Heart left ventricle (tissue), 16 donors: Measurements from ENCODE around the gene VIM. TPM values are rescaled to one million over a fixed set of nuclear protein-coding genes. Genes with fewer than 3 reads are reported as not detected.

Experiments used
- ATAC-seq, 4 donors: fragments of 200-7000 bp; cut with Tn5 transposase; one replicate each; pipeline ENCODE4 v1.9.1; 2020 to 2022; ENCODE audit warnings: moderate library complexity in 4 of 4, mild to moderate bottlenecking in 3 of 4, moderate number of reproducible peaks in 1 of 4
- DNase-seq, 5 donors: peaks; one replicate each; pipeline ENCODE4 v3.0.0-alpha.2; 2020
- H3K27ac ChIP-seq, 12 donors: fragments of 200-600 bp; sonication (generic) in 4 of 12; one replicate each; pipeline versions ENCODE4 v1.5.0 to v1.8.0; 2016 to 2022; ENCODE audit warnings: mild to moderate bottlenecking in 2 of 12
- H3K27me3 ChIP-seq, 9 donors: fragments of 200-600 bp; sonication (generic) in 2 of 9; one replicate each; pipeline versions ENCODE4 v1.5.1 to v1.8.0; 2016 to 2022; ENCODE audit warnings: mild to moderate bottlenecking in 3 of 9
- H3K36me3 ChIP-seq, 9 donors: fragments of 200-600 bp; sonication (generic) in 2 of 9; one replicate each; pipeline versions ENCODE4 v1.5.0 to v1.8.0; 2018 to 2022; ENCODE audit warnings: mild to moderate bottlenecking in 2 of 9
- H3K4me1 ChIP-seq, 12 donors: fragments of 200-600 bp; sonication (generic) in 4 of 12; one replicate each; pipeline versions ENCODE4 v1.5.0 to v1.8.0; 2016 to 2022; ENCODE audit warnings: mild to moderate bottlenecking in 3 of 12
- H3K4me3 ChIP-seq, 12 donors: fragments of 200-600 bp; sonication (generic) in 4 of 12; one replicate each; pipeline versions ENCODE4 v1.5.0 to v1.8.0; 2017 to 2022; ENCODE audit warnings: mild to moderate bottlenecking in 9 of 12, moderate library complexity in 4 of 12
- H3K9me3 ChIP-seq, 12 donors: fragments of 200-600 bp; sonication (generic) in 4 of 12; one replicate each; pipeline versions ENCODE4 v1.5.0 to v1.8.0; 2016 to 2022; ENCODE audit warnings: mild to moderate bottlenecking in 1 of 12
- CTCF ChIP-seq, 12 donors: fragments of 200-600 bp; sonication (generic) in 4 of 12; IDR thresholded peaks; one replicate each; pipeline versions ENCODE4 v1.5.0 to v1.8.0; 2018 to 2022; ENCODE audit warnings: antibody characterized with exemption in 12 of 12, mild to moderate bottlenecking in 5 of 12
- POLR2A ChIP-seq, 2 donors: fragments of 450-650 bp; IDR thresholded peaks; one replicate each; pipeline ENCODE4 v1.6.1; 2017; ENCODE audit warnings: antibody characterized with exemption in 2 of 2, mild to moderate bottlenecking in 2 of 2, moderate library complexity in 2 of 2
- WGBS, 4 donors: extraction: QIAGEN DNeasy Blood & Tissue Kit in 2 of 4; methylation state at CpG; one replicate each; pipeline versions ENCODE4 v1.1.5 to v1.1.7; 2013 to 2018; 5-methylcytosine and 5-hydroxymethylcytosine counted together
- intact Hi-C, 10 donors: fragments of 100-400 bp; cut with DNase I; formaldehyde crosslinking; loops; one replicate each; pipeline versions ENCODE4 v1.11.1 to v1.14.2; 2022
- polyA plus RNA-seq, 2 donors: library from polyadenylated mRNA; stranded (reverse); fragments of 200-250 nt; gene quantifications; one replicate each; pipeline ENCODE4 v1.2.3, GENCODE V29; 2013
- total RNA-seq, 9 donors: library from RNA; depleted of rRNA in 2 of 9; stranded (reverse); fragments of >200 nt in 2 of 9; fragmentation: NEBNext Ultra II Directional in 3 of 9; extraction: Animal tissue kit (Norgen Biotek cat#: 25700) in 3 of 9; gene quantifications; one replicate each; pipeline versions ENCODE4 v1.1.0 to v1.2.4, GENCODE V29; 2016 to 2023
- donor health status: ischemic (EF 13 %, LVEDD 7.1; RV severe dilation, severe dysfunction).
- donor health status: healthy with polysubstance abuse.
- donor health status: DM: no; HTN: yes; CAD: no.
- donor health status: DM: no; HTN: no; CAD: no.
- donor health status: ischemic (EF 25% LVEDD 6.9; RV normal size, moderate dysfunction).
- donor health status: ischemic (EF 25% LVEDD 5.7; RV mildly dilated, moderate dysfunction).
- donor health status: healthy.
- donor health status: DM: yes; HTN: yes; CAD: no.
- donor health status: ischemic (EF 35%, LVEDD 5.7; RV mildly dilated, moderate dysfunction).
- donor health status: nonischemic (EF 11% LVEDD 7.7; RV severe dilation, severe dysfunction).
- donor health status: DM: yes; HTN: yes; CAD: no.
- donor health status: PGD.
- donor health status: ischemic (EF 29% LVEDD 5.4; RV normal size, mild dysfunction).
- donor health status: nonischemic (EF 23%, LVEDD 6.1; RV moderate dilation, normal function).

The VIM gene
- total and polyA plus RNA-seq, 11 donors, result 249 to 1,163 (median 387) TPM

GRCh38 chr10:17199351-17199804 lies 28.7 kb upstream of the VIM start:
- ATAC-seq (no peak), DNase-seq (no peak)
- H3K27me3 ChIP-seq, result no peaks in the 10 kb centered on the region
- TF ChIP-seq POLR2A (IDR thresholded peaks at IDR 0.05), result no peak
- TF ChIP-seq CTCF (IDR thresholded peaks at IDR 0.05), result no peak
- H3K4me3 ChIP-seq, result peak overlapping the region in 8 of 12 donors; percentile 68 to 83 (median 76)
- no peaks in the 10 kb centered on the region for H3K36me3 ChIP-seq
- intact Hi-C loops, result loop anchor here in 1 of 10 donors (10.0 kb wide), 1 partner anchor 305 kb away; no protein-coding TSS in a partner anchor
- peaks cover 0 to 29% (median 10%) of the 10 kb centered on the region in 12 donors for H3K4me1 ChIP-seq
- H3K27ac ChIP-seq, result peak overlapping the region in 9 of 12 donors; percentile 5 to 96 (median 93)
- WGBS, 4 donors, result 11 to 24% (median 21%) methylated on average over 9 of the region's 9 CpGs
- no peaks in the 10 kb centered on the region for H3K9me3 ChIP-seq

DNA sequence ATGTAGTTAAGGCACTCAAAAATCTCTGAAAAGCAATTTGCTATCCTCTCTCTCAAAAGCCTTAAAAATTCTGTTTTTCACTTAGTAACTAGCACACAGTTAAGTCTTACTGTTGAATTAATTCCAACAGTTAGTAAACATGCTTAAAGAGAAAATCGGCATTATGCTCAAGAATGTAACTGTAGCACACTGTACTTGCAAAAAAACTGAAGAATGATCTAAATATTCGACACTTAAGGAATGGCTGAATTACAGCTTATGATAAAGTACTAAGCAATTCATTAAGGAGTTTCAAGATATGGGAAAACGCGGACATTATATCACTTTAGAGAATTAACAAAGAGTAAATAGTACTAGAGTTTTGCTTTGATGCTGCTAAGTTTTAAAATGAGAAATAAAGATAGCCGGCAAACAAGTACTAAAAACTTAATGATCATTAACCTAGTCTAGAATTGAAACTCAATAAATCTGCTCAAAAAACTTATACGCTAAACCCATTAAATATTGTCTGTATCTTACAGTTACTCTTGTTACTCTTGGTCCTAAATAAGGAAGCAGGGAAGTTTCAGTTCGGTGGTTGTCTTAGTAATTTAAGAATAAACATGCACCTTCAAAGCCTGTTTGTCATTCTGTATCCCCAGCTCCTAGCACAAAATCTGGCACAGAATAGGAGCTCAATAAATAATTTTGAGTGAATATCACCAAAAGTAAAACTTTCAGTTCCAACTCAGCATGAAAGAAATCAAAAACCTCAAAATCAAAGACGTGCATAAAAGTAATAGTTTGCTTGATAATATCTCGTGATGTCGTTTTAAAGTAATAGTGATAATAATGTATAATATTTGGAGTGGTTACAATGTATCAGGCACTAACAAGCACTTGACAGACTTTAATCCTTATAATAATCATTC lies 27.8 kb upstream of the VIM start:
- intact Hi-C loops, result loop anchor here in 7 of 10 donors (2.0 to 10.0 kb wide), 5 partner anchors 27 to 765 kb away; partner anchors contain the start of genes VIM (in 4 of the 7) and PTER (in 1 of the 7)
- 14 to 27% (median 19%) methylated on average over 10 of the region's 10 CpGs for WGBS, 4 donors
- DNase-seq (no peak), ATAC-seq (no peak)
- TF ChIP-seq CTCF (IDR thresholded peaks at IDR 0.05) (no peak), POLR2A (IDR thresholded peaks at IDR 0.05) (no peak)
- Histone ChIP-seq H3K36me3 (no peaks in the 10 kb centered on the region), H3K27ac (peak overlapping the region; percentile 90 to 97 (median 94)), H3K9me3 (no peaks in the 10 kb centered on the region), H3K4me1 (peaks cover 0 to 29% (median 10%) of the 10 kb centered on the region in 12 donors), H3K27me3 (no peaks in the 10 kb centered on the region), H3K4me3 (peak overlapping the region; percentile 68 to 95 (median 76))

DNA sequence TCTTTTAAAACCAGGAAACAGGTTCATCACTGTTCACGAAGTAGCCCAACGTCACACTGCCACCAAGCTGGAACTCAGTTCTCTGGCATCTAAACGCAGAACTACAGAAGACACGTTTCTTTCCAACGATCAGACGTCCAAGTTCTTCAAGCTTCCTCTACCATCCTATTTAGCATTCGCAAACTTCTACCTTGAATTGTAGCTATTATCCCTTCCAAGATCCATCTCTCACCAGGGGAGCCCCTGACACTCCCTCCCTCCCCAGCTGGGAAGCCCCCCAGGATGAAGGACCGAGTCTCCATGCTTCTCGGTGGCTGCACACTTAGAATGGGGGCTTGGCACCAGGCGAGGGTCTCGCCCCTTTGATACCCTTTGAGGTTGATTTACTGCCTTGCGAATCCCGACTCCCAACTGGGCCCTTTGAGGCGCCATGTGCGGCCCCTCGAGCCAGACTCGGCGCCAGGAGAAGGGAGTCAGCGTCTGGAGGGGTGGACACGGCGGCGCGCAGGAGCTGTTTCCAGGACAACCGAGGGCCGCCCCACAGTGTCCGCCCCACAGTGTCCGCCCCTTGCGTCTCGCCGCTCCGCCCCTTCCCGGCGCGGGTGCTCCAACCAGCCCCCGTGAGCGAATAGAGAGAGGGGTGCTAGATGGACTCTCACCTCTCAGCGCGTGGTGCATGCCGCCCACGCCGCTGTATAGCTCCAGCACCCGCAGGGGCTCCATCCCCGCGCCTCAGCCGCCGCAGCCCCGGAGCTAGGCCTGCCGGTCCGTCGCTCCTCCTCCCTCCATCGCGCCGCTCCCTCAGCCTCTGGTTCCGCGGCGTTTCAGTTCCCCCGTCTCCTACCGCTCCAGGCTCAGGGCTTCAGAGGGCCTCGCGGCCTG lies 26.9 kb upstream of the VIM start, which contains the start of gene TRDMT1:
Gene TRDMT1, minus strand, starts transcription at position 761 of the 882 bp plus-strand sequence. Its CDS starts 38 bp downstream, at position 723.
- Histone ChIP-seq H3K36me3 (no peaks in the 10 kb centered on the region), H3K4me3 (peak within 1 kb of the TSS; percentile 68 to 95 (median 76)), H3K27ac (peak within 1 kb of the TSS; percentile 90 to 97 (median 94)), H3K9me3 (no peaks in the 10 kb centered on the region), H3K27me3 (no peaks in the 10 kb centered on the region), H3K4me1 (peaks cover 0 to 29% (median 10%) of the 10 kb centered on the region in 12 donors)
- TF ChIP-seq CTCF (IDR thresholded peaks at IDR 0.05), result peak in 5 of 12 donors; percentile 7 to 43 (median 35)
- peak in 1 of 2 donors; percentile 70 for TF ChIP-seq POLR2A (IDR thresholded peaks at IDR 0.05)
- intact Hi-C loops, result loop anchor here in 8 of 10 donors (1.0 to 10.0 kb wide), 6 partner anchors 26 to 766 kb away; partner anchors contain the start of genes VIM (in 4 of the 8) and PTER (in 1 of the 8)
- ATAC-seq (peak; percentile 100), DNase-seq (peak; percentile 89 to 92 (median 90))
- 1% methylated on average over 38 to 60 of the region's 60 CpGs for WGBS, 4 donors
